K562 (cell line): ENCODE results near the gene SEMA5A. TPM values are rescaled to one million over a fixed set of nuclear protein-coding genes. Genes with fewer than 3 reads are reported as not detected.

Experiments used
- ATAC-seq: fragments of 200-7000 bp; cut with Tn5 transposase; 3 replicates; pipeline ENCODE4 v1.9.1; 2020; ENCODE audit warnings: moderate library complexity
- BruUV-seq: library from RNA; stranded (reverse); fragments of 400-500 nt; replicated peaks from 2 replicates; lab custom pipeline; 2021; lab: Mats Ljungman, UMichigan
- CTCF ChIA-PET: fragments of 300-600 bp; formaldehyde crosslinking; extraction: SDS; loops from one replicate; lab custom pipeline; 2021; ENCODE audit warnings: low intra/inter-chr PET ratio; lab: Yijun Ruan, JAX
- POLR2A ChIA-PET: fragments of 300-600, 350-650 bp; sonication (Branson Sonifier 250); formaldehyde crosslinking; extraction: SDS; loops from one replicate; lab custom pipeline; 2021; ENCODE audit warnings: antibody characterized with exemption, inconsistent platforms; lab: Yijun Ruan, JAX
- DNase-seq, 4 experiments: peaks; one replicate each; pipeline versions ENCODE4 v3.0.0 to v3.0.0-alpha.2; 2011 to 2018; ENCODE audit warnings: low spot score in 3 of 4, mixed read lengths in 3 of 4; ENCODE audit errors: extremely low read depth in 1 of 4
- FAIRE-seq: peaks from 2 replicates; lab custom pipeline; 2011; peaks lifted over from hg19 to GRCh38; lab: Jason Lieb, UNC
- H2AFZ ChIP-seq: 2 replicates; pipeline ENCODE4 v1.6.0; 2011; ENCODE audit warnings: low read depth, low read length, control low read depth, inconsistent platforms
- H3K27ac ChIP-seq: fragments of 200-600 bp; 3 replicates; pipeline ENCODE4 v1.8.0; 2011; ENCODE audit warnings: low read depth, mild to moderate bottlenecking, control low read depth, inconsistent platforms, low read length, moderate library complexity, mixed read lengths; ENCODE audit errors: extremely low read depth
- H3K27me3 ChIP-seq, 2 experiments: fragments of 300-600 bp in 1 of 2; 2 replicates in 1 of 2; 3 replicates in 1 of 2; pipeline versions ENCODE4 v1.6.0 to v1.8.0; 2011; ENCODE audit warnings: inconsistent platforms in 2 of 2, low read length in 2 of 2, mild to moderate bottlenecking in 1 of 2, mixed read lengths in 1 of 2, moderate library complexity in 1 of 2; ENCODE audit not compliant: control insufficient read depth in 2 of 2, insufficient read depth in 2 of 2
- H3K36me3 ChIP-seq: fragments of 300-600 bp; 3 replicates; pipeline ENCODE4 v1.8.0; 2011; ENCODE audit warnings: mild to moderate bottlenecking, low read length, inconsistent platforms; ENCODE audit not compliant: control insufficient read depth, insufficient read depth
- H3K4me1 ChIP-seq, 2 experiments: fragments of 200-600 bp in 1 of 2; replicated peaks in 1 of 2; 2 replicates in 1 of 2; 3 replicates in 1 of 2; pipeline versions ENCODE4 v1.5.1 to v1.8.0; 2011; ENCODE audit warnings: inconsistent platforms in 2 of 2, low read length in 2 of 2, mild to moderate bottlenecking in 1 of 2, mixed read lengths in 1 of 2, moderate library complexity in 1 of 2; ENCODE audit not compliant: control insufficient read depth in 2 of 2, insufficient read depth in 2 of 2
- H3K4me2 ChIP-seq: 2 replicates; pipeline ENCODE4 v1.6.1; 2011; ENCODE audit warnings: low read length, control low read depth, inconsistent platforms, mixed read lengths; ENCODE audit not compliant: insufficient read depth
- H3K4me3 ChIP-seq: fragments of 200-600 bp; sonication (generic), shearing (Covaris generic); 2 replicates; pipeline ENCODE4 v1.5.1; 2016; ENCODE audit warnings: control low read depth, inconsistent platforms
- H3K79me2 ChIP-seq: fragments of 200-600 bp; 3 replicates; pipeline ENCODE4 v1.8.0; 2011; ENCODE audit warnings: low read length, inconsistent platforms; ENCODE audit not compliant: control insufficient read depth, insufficient read depth
- H3K9ac ChIP-seq, 2 experiments: 2 replicates each; pipeline versions ENCODE4 v1.6.0 to v1.6.1; 2011; ENCODE audit warnings: low read depth in 2 of 2, low read length in 2 of 2, control low read depth in 1 of 2, inconsistent platforms in 1 of 2, mild to moderate bottlenecking in 1 of 2, mixed read lengths in 1 of 2; ENCODE audit not compliant: insufficient read depth in 1 of 2
- H3K9me1 ChIP-seq: one replicate; pipeline ENCODE4 v1.6.0; 2011; ENCODE audit warnings: inconsistent platforms, mild to moderate bottlenecking, low read length, moderate library complexity; ENCODE audit not compliant: control insufficient read depth, insufficient read depth
- H3K9me3 ChIP-seq: replicated peaks from 2 replicates; pipeline ENCODE4 v1.5.1; 2011; ENCODE audit warnings: low read depth, low read length, inconsistent platforms; ENCODE audit not compliant: control insufficient read depth, insufficient read depth
- H4K20me1 ChIP-seq: replicated peaks from 2 replicates; pipeline ENCODE4 v1.6.1; 2011; ENCODE audit warnings: low read length, inconsistent platforms, mixed read lengths; ENCODE audit not compliant: control insufficient read depth, insufficient read depth
- CBX8 ChIP-seq: fragments of 200-600 bp; sonication (generic); IDR thresholded peaks from 2 replicates; pipeline ENCODE4 v1.6.1; 2012; ENCODE audit warnings: borderline replicate concordance, mixed run types, low read depth, mild to moderate bottlenecking, moderate library complexity, mixed read lengths, low read length, control low read depth, inconsistent platforms; ENCODE audit not compliant: poor library complexity, severe bottlenecking; ENCODE audit errors: extremely low read depth
- DACH1 ChIP-seq: fragments of 450-650 bp; IDR thresholded peaks from 2 replicates; pipeline ENCODE4 v1.6.1; 2018; ENCODE audit not compliant: partially characterized antibody
- DLX4 ChIP-seq: fragments of 250-450 bp; sonication (Bioruptor Pico); IDR thresholded peaks from 2 replicates; pipeline ENCODE4 v1.6.1; 2021; ENCODE audit warnings: mild to moderate bottlenecking
- E2F1 ChIP-seq: sonication (generic); formaldehyde crosslinking; IDR thresholded peaks from 2 replicates; pipeline ENCODE4 v1.8.1; 2023; ENCODE audit warnings: mild to moderate bottlenecking, missing genetic modification reagents, moderate library complexity
- EZH2 ChIP-seq: IDR thresholded peaks from 2 replicates; pipeline ENCODE4 v1.6.1; 2012; ENCODE audit warnings: low read depth, mild to moderate bottlenecking, inconsistent platforms, low read length, borderline replicate concordance
- LARP7 ChIP-seq: fragments of 450-650 bp; IDR thresholded peaks from 2 replicates; pipeline ENCODE4 v1.6.1; 2016
- MEF2A ChIP-seq: IDR thresholded peaks from 2 replicates; pipeline ENCODE4 v1.6.1; 2011; ENCODE audit warnings: low read depth, mild to moderate bottlenecking, low read length, moderate library complexity; ENCODE audit not compliant: control insufficient read depth
- MEIS2 ChIP-seq: fragments of 450-650 bp; IDR thresholded peaks from 2 replicates; pipeline ENCODE4 v1.6.1; 2014; ENCODE audit warnings: mild to moderate bottlenecking; ENCODE audit not compliant: partially characterized antibody
- PKNOX1 ChIP-seq: fragments of 450-650 bp; IDR thresholded peaks from 2 replicates; pipeline ENCODE4 v1.6.1; 2016
- RAD51 ChIP-seq: fragments of 450-650 bp; IDR thresholded peaks from 2 replicates; pipeline ENCODE4 v1.7.1; 2016; ENCODE audit warnings: low read depth, mild to moderate bottlenecking, borderline replicate concordance
- RHOXF2B ChIP-seq: fragments of 250-450 bp; sonication (Bioruptor Pico); conservative IDR thresholded peaks from 2 replicates; pipeline ENCODE4 v1.5.1; 2021
- SNAPC5 ChIP-seq: fragments of 250-450 bp; sonication (Bioruptor Pico); IDR thresholded peaks from 2 replicates; pipeline ENCODE4 v1.8.0; 2021; ENCODE audit warnings: moderate library complexity, mild to moderate bottlenecking, inconsistent platforms
- STAG1 ChIP-seq: sonication (generic); formaldehyde crosslinking; IDR thresholded peaks from 2 replicates; pipeline ENCODE4 v1.5.0; 2020; ENCODE audit warnings: missing genetic modification reagents, borderline replicate concordance
- STAT6 ChIP-seq: sonication (generic); formaldehyde crosslinking; IDR thresholded peaks from 2 replicates; pipeline ENCODE4 v1.8.1; 2023; ENCODE audit warnings: mild to moderate bottlenecking, missing genetic modification reagents
- TAF9B ChIP-seq: fragments of 450-650 bp; IDR thresholded peaks from 2 replicates; pipeline ENCODE4 v1.6.1; 2018; ENCODE audit warnings: mild to moderate bottlenecking; ENCODE audit not compliant: partially characterized antibody
- ZNF586 ChIP-seq: fragments of 450-650 bp; formaldehyde crosslinking; conservative IDR thresholded peaks from 2 replicates; pipeline ENCODE4 v1.4.0; 2020; ENCODE audit warnings: mild to moderate bottlenecking, moderate library complexity
- ZNF75A ChIP-seq: fragments of 450-650 bp; formaldehyde crosslinking; IDR thresholded peaks from 2 replicates; pipeline ENCODE4 v1.4.0; 2020; ENCODE audit warnings: mild to moderate bottlenecking
- WGBS: fragments of 100-300 bp; shearing (Covaris generic); methylation state at CpG from one replicate; pipeline ENCODE4 v1.1.6; 2016; ENCODE audit warnings: low coverage, mixed read lengths; ENCODE audit not compliant: insufficient coverage; ENCODE audit errors: missing lambda C conversion rate; 5-methylcytosine and 5-hydroxymethylcytosine counted together
- in situ Hi-C: fragments of 300-500 bp; cut with MboI; formaldehyde crosslinking; loops from 4 replicates; pipeline ENCODE4 v1.15.0; 2018; ENCODE audit warnings: inconsistent platforms, mixed read lengths
- intact Hi-C: fragments of 100-400 bp; cut with micrococcal nuclease; formaldehyde crosslinking; loops from 2 replicates; pipeline ENCODE4 v1.14.2; 2022
- polyA plus RNA-seq, 8 experiments: library from polyadenylated mRNA; depleted of rRNA in 4 of 8; stranded (reverse) in 5 of 8; unstranded in 3 of 8; fragments of >200 nt; fragmentation: Nextera tagmentation in 2 of 8; fragmentation: Illumina TruSeq in 1 of 8; extraction: Ambion mirVana in 2 of 8; extraction: Trizol in 1 of 8; gene quantifications; 2 replicates each; pipeline versions ENCODE4 v1.2.1 to v1.2.3, GENCODE V29; 2011 to 2014; ENCODE audit warnings: inconsistent platforms in 1 of 8, missing spikeins in 1 of 8
- total RNA-seq, 7 experiments: library from RNA; depleted of rRNA in 6 of 7; stranded (reverse); fragments of >200 nt in 6 of 7; fragmentation: Illumina TruSeq in 2 of 7; extraction: Trizol in 2 of 7; gene quantifications; 2 replicates each; pipeline versions ENCODE4 v1.2.1 to v1.2.3, GENCODE V29; 2011 to 2021; ENCODE audit warnings: low replicate concordance in 1 of 7

The SEMA5A gene
- total and polyA plus RNA-seq, 9 of the 15 experiments (the other 6 are each of a cell fraction or from before 2014, with no cell fraction given), result 0.02 TPM; not detected in 8

GRCh38 chr5:9430306-9430705 is 115.6 kb downstream of the SEMA5A start (continued):
- TF ChIP-seq RAD51 (no peak), MEF2A (no peak), CBX8 (no peak), MEIS2 (no peak), DACH1 (no peak), E2F1 (no peak)

- no peaks in the 10 kb centered on the region for H3K79me2 ChIP-seq
- H3K9ac ChIP-seq, result no peak overlapping the region
- WGBS, result 3% methylated on average over 8 of the region's 8 CpGs
- no peak overlapping the region for H3K4me3 ChIP-seq
- H3K27ac ChIP-seq, result no peak overlapping the region
- no peaks in the 10 kb centered on the region for H3K27me3 ChIP-seq
- no peak for ATAC-seq
- BruUV-seq, result no TSS peak
- intact Hi-C loops (no loop called here), in situ Hi-C loops (no loop called here)
- no peaks in the 10 kb centered on the region for H3K9me1 ChIP-seq
- CTCF ChIA-PET, result no interaction called here
- FAIRE-seq, result no peak
- H4K20me1 ChIP-seq, result no peaks in the 10 kb centered on the region
- H2AFZ ChIP-seq, result no peak overlapping the region
- no peak for DNase-seq
- no peaks in the 10 kb centered on the region for H3K36me3 ChIP-seq
- POLR2A ChIA-PET, result no interaction called here
- H3K4me1 ChIP-seq, result no peaks in the 10 kb centered on the region
- no peaks in the 10 kb centered on the region for H3K9me3 ChIP-seq
- no peak overlapping the region for H3K4me2 ChIP-seq
- TF ChIP-seq SNAPC5 (CRISPR knock-in tag), result no peak
- no peak for TF ChIP-seq TAF9B
- no peak for TF ChIP-seq DLX4 (CRISPR knock-in tag)
- no peak for TF ChIP-seq PKNOX1
- TF ChIP-seq ZNF75A (CRISPR knock-in tag), result no peak
- no peak for TF ChIP-seq EZH2
- TF ChIP-seq RHOXF2B (CRISPR knock-in tag), result no peak
- no peak for TF ChIP-seq ZNF586
- TF ChIP-seq STAG1 (CRISPR knock-in tag), result no peak
- no peak for TF ChIP-seq LARP7
- no peak for TF ChIP-seq STAT6 (CRISPR knock-in tag)
These were observed 116.1 kb downstream of the SEMA5A start for GRCh38 chr5:9429691-9430215.
